OCI-LY3 (cell line): ENCODE measurements around the gene EIF4ENIF1.
A peak's percentile ranks its signal among the peaks of the same experiment; 100 is the strongest.
"Not testable (repeated sequence)": the region's sequence is repeated elsewhere in the genome, so short reads cannot be mapped to it uniquely, and the experiment has no call there.

Experiments used
- H2AFZ ChIP-seq: fragments of 200-600, 300-600 bp; shearing (Covaris generic); 2 replicates; pipeline ENCODE4 v1.6.0; 2014; ENCODE audit warnings: antibody characterized with exemption, low read depth, low read length
- H3K27ac ChIP-seq: fragments of 200-600, 300-600 bp; sonication (generic); 2 replicates; pipeline ENCODE4 v1.5.1; 2014; ENCODE audit warnings: mild to moderate bottlenecking, low read length, moderate library complexity, mixed read lengths
- H3K27me3 ChIP-seq: fragments of 200-600, 300-600 bp; sonication (generic); 2 replicates; pipeline ENCODE4 v1.6.1; 2014; ENCODE audit warnings: low read depth, low read length, mixed read lengths
- H3K36me3 ChIP-seq: fragments of 200-600, 300-600 bp; sonication (generic); replicated peaks from 2 replicates; pipeline ENCODE3; 2014; ENCODE audit warnings: low read depth, low read length, mixed read lengths
- H3K4me1 ChIP-seq: fragments of 300-600, 200-600 bp; sonication (generic); 2 replicates; pipeline ENCODE4 v1.6.1; 2014; ENCODE audit warnings: low read length, mixed read lengths
- H3K4me2 ChIP-seq: fragments of 200-600, 300-600 bp; sonication (generic); 2 replicates; pipeline ENCODE4 v1.6.1; 2014; ENCODE audit warnings: low read length, mixed read lengths
- H3K4me3 ChIP-seq: fragments of 300-600, 200-600 bp; sonication (generic); 2 replicates; pipeline ENCODE4 v1.5.1; 2014; ENCODE audit warnings: antibody characterized with exemption, mild to moderate bottlenecking, low read length, moderate library complexity
- H3K79me2 ChIP-seq: fragments of 300-600, 200-600 bp; shearing (Covaris generic); 2 replicates; pipeline ENCODE4 v1.6.1; 2014; ENCODE audit warnings: mild to moderate bottlenecking, low read length, mixed read lengths
- H3K9ac ChIP-seq: fragments of 300-600, 200-600 bp; shearing (Covaris generic); 2 replicates; pipeline ENCODE4 v1.6.0; 2014; ENCODE audit warnings: mild to moderate bottlenecking, low read length, moderate library complexity
- H3K9me3 ChIP-seq: fragments of 200-600, 300-600 bp; shearing (Covaris generic); 2 replicates; pipeline ENCODE4 v1.6.1; 2014; ENCODE audit warnings: low read length, mixed read lengths; ENCODE audit not compliant: insufficient read depth
- H4K20me1 ChIP-seq: fragments of 200-600, 300-600 bp; sonication (generic); 2 replicates; pipeline ENCODE4 v1.6.1; 2016; ENCODE audit warnings: low read length, mixed read lengths; ENCODE audit not compliant: insufficient read depth
- EZH2phosphoT487 ChIP-seq: fragments of 200-600 bp; shearing (Covaris generic); IDR thresholded peaks from 2 replicates; pipeline ENCODE4 v1.6.1; 2018; ENCODE audit warnings: antibody characterized with exemption, mixed run types, low read depth
- TF ChIP-seq, protein P1 (sequence below): fragments of 200-600, 300-600 bp; sonication (generic); IDR thresholded peaks from 2 replicates; pipeline ENCODE4 v1.5.1; 2014; ENCODE audit warnings: antibody characterized with exemption, low read length, low read depth

EIF4ENIF1 gene

DNA sequence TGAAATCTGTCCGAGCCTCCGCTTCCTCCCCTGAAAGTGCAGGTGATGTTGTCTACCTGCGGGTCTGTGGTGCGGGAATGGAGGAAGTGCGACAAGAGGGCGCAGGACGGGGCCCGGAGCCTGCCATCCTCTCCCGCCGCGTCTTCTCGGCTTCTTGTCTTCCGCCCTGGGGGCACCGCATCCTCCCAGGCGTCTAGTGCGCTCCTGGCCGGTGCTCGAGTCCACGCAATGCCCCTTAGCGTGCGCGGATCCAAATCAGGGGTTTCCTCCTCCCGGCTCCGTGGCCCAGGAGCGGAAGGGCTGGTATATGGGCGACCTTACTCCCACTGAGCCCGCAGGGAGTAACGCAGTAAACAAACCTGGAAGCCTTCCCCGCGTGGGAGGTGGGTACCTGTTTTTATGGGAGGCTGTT is 7.1 kb upstream of the EIF4ENIF1 start:
- Histone ChIP-seq H3K4me1 (peaks cover 32% of the 10 kb centered on the region), H3K9me3 (peaks cover 6% of the 10 kb centered on the region), H3K79me2 (peaks cover 46% of the 10 kb centered on the region), H3K4me3 (peak overlapping the region; percentile 85), H3K36me3 (peaks cover 21% of the 10 kb centered on the region), H2AFZ (peak overlapping the region; percentile 73), H3K27me3 (no peaks in the 10 kb centered on the region), H4K20me1 (0 out of 2 replicates have a peak, but pooled peaks cover 4% of the 10 kb centered on the region), H3K27ac (peak overlapping the region; percentile 95), H3K4me2 (peak overlapping the region; percentile 80), H3K9ac (peak overlapping the region; percentile 89)
- no peak for TF ChIP-seq EZH2phosphoT487
- TF ChIP-seq, protein P1, sequence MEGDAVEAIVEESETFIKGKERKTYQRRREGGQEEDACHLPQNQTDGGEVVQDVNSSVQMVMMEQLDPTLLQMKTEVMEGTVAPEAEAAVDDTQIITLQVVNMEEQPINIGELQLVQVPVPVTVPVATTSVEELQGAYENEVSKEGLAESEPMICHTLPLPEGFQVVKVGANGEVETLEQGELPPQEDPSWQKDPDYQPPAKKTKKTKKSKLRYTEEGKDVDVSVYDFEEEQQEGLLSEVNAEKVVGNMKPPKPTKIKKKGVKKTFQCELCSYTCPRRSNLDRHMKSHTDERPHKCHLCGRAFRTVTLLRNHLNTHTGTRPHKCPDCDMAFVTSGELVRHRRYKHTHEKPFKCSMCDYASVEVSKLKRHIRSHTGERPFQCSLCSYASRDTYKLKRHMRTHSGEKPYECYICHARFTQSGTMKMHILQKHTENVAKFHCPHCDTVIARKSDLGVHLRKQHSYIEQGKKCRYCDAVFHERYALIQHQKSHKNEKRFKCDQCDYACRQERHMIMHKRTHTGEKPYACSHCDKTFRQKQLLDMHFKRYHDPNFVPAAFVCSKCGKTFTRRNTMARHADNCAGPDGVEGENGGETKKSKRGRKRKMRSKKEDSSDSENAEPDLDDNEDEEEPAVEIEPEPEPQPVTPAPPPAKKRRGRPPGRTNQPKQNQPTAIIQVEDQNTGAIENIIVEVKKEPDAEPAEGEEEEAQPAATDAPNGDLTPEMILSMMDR = no peak

DNA sequence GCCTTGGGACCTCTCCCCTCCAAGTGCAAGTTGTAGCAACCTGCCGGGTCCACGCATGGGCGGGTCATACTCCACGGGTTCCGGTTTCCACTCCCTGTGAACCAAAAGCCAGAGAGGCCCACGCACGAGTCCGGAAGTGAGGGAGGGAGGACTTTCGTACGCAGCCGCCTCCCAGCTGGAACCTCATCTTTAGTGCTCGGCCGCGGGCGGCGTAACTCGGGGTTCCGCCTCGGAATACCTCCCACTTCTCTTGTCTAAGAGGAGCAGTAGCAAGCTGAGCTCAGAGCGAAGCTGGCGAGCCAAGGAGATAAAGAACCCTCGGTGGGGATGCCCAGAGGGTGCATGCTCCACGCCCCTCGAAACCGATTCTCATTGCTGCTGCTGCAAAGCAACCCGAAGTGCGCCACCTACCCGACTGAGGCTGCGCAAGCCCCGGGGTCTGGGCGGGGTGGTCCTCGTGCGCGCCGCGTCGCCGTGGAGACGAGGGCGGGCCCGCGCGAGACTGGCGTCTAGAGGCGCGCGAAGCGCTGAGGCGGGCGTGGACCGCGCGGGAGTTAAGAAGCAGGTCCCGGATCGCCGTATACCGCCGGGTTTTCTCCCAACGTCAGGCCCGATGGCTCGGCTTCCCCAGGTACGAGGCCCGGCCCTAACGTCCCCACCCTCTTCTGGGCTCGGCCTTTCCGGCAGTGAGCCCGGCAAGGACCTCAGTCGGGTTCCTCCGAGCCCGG is 6.5 kb upstream of the EIF4ENIF1 start, which contains the start of gene SFI1:
TSS of gene SFI1 (plus strand) at position 530 of the 728 bp plus-strand sequence. CDS start 11,749 bp downstream, outside the sequence.
- Histone ChIP-seq H2AFZ (peak within 1 kb of the TSS; percentile 73), H4K20me1 (no peaks in the 10 kb centered on the region), H3K4me3 (peak within 1 kb of the TSS; percentile 85), H3K4me1 (peaks cover 36% of the 10 kb centered on the region), H3K27ac (peak within 1 kb of the TSS; percentile 95), H3K9ac (peak within 1 kb of the TSS; percentile 89), H3K79me2 (peaks cover 46% of the 10 kb centered on the region), H3K4me2 (peak within 1 kb of the TSS; percentile 80), H3K27me3 (no peaks in the 10 kb centered on the region), H3K36me3 (peaks cover 25% of the 10 kb centered on the region), H3K9me3 (peaks cover 6% of the 10 kb centered on the region)
- TF ChIP-seq, protein P1 = peak; percentile 29; the same call in 1 of the 2 replicates
- no peak for TF ChIP-seq EZH2phosphoT487

DNA sequence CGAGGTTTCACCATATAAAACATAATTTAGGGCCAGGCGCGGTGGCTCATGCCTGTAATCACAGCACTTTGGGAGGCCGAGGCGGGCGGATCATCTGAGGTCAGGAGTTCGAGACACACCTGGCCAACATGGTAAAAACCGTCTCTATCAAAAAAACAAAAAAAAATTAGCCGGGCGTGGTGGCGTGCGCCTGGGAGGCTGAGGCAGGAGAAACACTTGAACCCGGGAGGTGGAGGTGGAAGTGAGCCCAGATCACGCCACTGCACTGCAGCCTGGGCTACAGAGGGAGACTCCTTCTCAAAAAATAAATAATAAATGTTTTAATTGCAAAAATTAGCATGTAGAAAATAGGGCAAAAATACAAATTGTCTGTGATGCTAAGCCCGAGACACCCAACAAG is 5.7 kb upstream of the EIF4ENIF1 start:
- Histone ChIP-seq H3K9me3 (peaks cover 6% of the 10 kb centered on the region), H3K4me1 (peaks cover 42% of the 10 kb centered on the region), H3K79me2 (peaks cover 52% of the 10 kb centered on the region), H3K36me3 (peaks cover 30% of the 10 kb centered on the region), H2AFZ (peak overlapping the region; percentile 32; the same call in 1 of the 2 replicates), H3K27me3 (no peaks in the 10 kb centered on the region), H3K9ac (peak overlapping the region; percentile 89), H3K4me3 (peak overlapping the region; percentile 85), H3K27ac (peak overlapping the region; percentile 95), H3K4me2 (peak overlapping the region; percentile 80), H4K20me1 (no peaks in the 10 kb centered on the region)
- TF ChIP-seq, protein P1 = no peak
- TF ChIP-seq EZH2phosphoT487 = no peak

DNA sequence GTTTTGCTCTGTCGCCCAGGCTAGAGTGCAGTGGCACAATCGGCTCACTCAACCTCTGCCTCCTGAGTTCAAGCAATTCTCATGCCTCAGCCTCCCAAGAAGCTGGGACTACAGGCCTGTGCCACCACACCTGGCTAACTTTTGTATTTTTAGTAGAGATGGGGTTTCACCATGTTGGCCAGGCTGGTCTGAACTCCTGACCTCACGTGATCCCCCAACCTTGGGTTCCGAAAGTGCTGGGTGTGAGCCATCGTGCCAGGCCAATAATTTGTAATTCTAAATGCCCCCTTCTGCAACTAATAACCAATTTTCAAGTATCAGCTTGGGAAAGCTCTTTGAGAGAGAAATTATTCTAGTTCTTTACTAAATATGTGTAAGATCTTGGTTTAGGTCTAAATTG is 3.7 kb upstream of the EIF4ENIF1 start:
- Histone ChIP-seq H3K36me3 (peaks cover 27% of the 10 kb centered on the region), H3K4me1 (peaks cover 45% of the 10 kb centered on the region), H3K9ac (peak overlapping the region; percentile 89; the same call in 1 of the 2 replicates), H3K27ac (peak overlapping the region; percentile 73), H3K4me2 (peak overlapping the region; percentile 80), H3K4me3 (peak overlapping the region; percentile 64; the same call in 1 of the 2 replicates), H3K79me2 (peaks cover 48% of the 10 kb centered on the region)
- H2AFZ ChIP-seq, H3K9me3 ChIP-seq, H3K27me3 ChIP-seq, H4K20me1 ChIP-seq: not testable (repeated sequence)
